HEK293 (cell line): ENCODE measurements around the gene KLK10.
"Not testable (repeated sequence)": the region's sequence is repeated elsewhere in the genome, so short reads cannot be mapped to it uniquely, and the experiment has no call there.

Experiments
- CTCF ChIA-PET: fragments of 350-600 bp; formaldehyde crosslinking; extraction: SDS; loops from one replicate; lab custom pipeline; 2021; ENCODE audit warnings: antibody characterized with exemption; lab: Yijun Ruan, JAX
- POLR2A ChIA-PET: fragments of 300-600 bp; formaldehyde crosslinking; extraction: SDS; loops from one replicate; lab custom pipeline; 2020; ENCODE audit warnings: antibody characterized with exemption, inconsistent platforms; lab: Yijun Ruan, JAX
- H3K27ac ChIP-seq: fragments of 200-500 bp; sonication (Bioruptor generic); 2 replicates; pipeline ENCODE4 v1.5.1; 2014; ENCODE audit warnings: low read depth, low read length, control low read depth, inconsistent platforms; ENCODE audit errors: extremely low read depth
- H3K36me3 ChIP-seq, 2 experiments: fragments of 200-500 bp in 1 of 2; sonication (Bioruptor generic) in 1 of 2; 1 replicate in 1 of 2; 2 replicates in 1 of 2; pipeline ENCODE4 v1.5.1; 2014 to 2017; ENCODE audit warnings: inconsistent platforms in 2 of 2, low read length in 2 of 2; ENCODE audit not compliant: control insufficient read depth in 2 of 2, insufficient read depth in 1 of 2
- H3K4me1 ChIP-seq: fragments of 200-500 bp; sonication (Bioruptor generic); 2 replicates; pipeline ENCODE4 v1.5.1; 2014; ENCODE audit warnings: mild to moderate bottlenecking, low read length, inconsistent platforms; ENCODE audit not compliant: control insufficient read depth, insufficient read depth
- H3K4me3 ChIP-seq: 2 replicates; pipeline ENCODE4 v1.5.1; 2011; ENCODE audit warnings: low read depth, mild to moderate bottlenecking, control low read depth, low read length, moderate library complexity
- H3K9me3 ChIP-seq: fragments of 200-500 bp; sonication (Bioruptor generic); 2 replicates; pipeline ENCODE4 v1.5.1; 2014; ENCODE audit warnings: low read depth, low read length, inconsistent platforms; ENCODE audit not compliant: control insufficient read depth, insufficient read depth
- BCL11A ChIP-seq: fragments of 450-650 bp; formaldehyde crosslinking; IDR thresholded peaks from 2 replicates; pipeline ENCODE4 v1.5.1; 2016; ENCODE audit warnings: low read depth, missing biosample characterization, missing genetic modification characterization
- EGR2 ChIP-seq: fragments of 450-650 bp; formaldehyde crosslinking; IDR thresholded peaks from 2 replicates; pipeline ENCODE4 v1.5.1; 2016; ENCODE audit warnings: low read depth, missing biosample characterization, missing genetic modification characterization
- GFI1B ChIP-seq: fragments of 450-650 bp; formaldehyde crosslinking; IDR thresholded peaks from 2 replicates; pipeline ENCODE4 v1.5.1; 2016; ENCODE audit warnings: missing biosample characterization, missing genetic modification characterization
- GLIS2 ChIP-seq: fragments of 450-650 bp; formaldehyde crosslinking; IDR thresholded peaks from 2 replicates; pipeline ENCODE4 v1.5.1; 2016; ENCODE audit warnings: missing biosample characterization, missing genetic modification characterization
- KLF1 ChIP-seq: fragments of 450-650 bp; formaldehyde crosslinking; IDR thresholded peaks from 2 replicates; pipeline ENCODE4 v1.5.1; 2016; ENCODE audit warnings: missing biosample characterization, missing genetic modification characterization
- MEIS1 ChIP-seq: sonication (generic); formaldehyde crosslinking; IDR thresholded peaks from 2 replicates; pipeline ENCODE4 v1.8.1; 2022; ENCODE audit warnings: missing genetic modification reagents, mild to moderate bottlenecking, borderline replicate concordance
- MZF1 ChIP-seq: fragments of 450-650 bp; formaldehyde crosslinking; IDR thresholded peaks from 2 replicates; pipeline ENCODE4 v1.5.1; 2017; ENCODE audit warnings: missing biosample characterization, missing genetic modification characterization, borderline replicate concordance
- ZBTB20 ChIP-seq: fragments of 450-650 bp; formaldehyde crosslinking; IDR thresholded peaks from 2 replicates; pipeline ENCODE4 v1.5.1; 2016; ENCODE audit warnings: missing biosample characterization, missing genetic modification characterization
- ZBTB21 ChIP-seq: fragments of 450-650 bp; formaldehyde crosslinking; IDR thresholded peaks from 2 replicates; pipeline ENCODE4 v1.5.1; 2017; ENCODE audit warnings: missing biosample characterization, missing genetic modification characterization
- ZBTB6 ChIP-seq: fragments of 450-650 bp; formaldehyde crosslinking; IDR thresholded peaks from 2 replicates; pipeline ENCODE4 v1.5.1; 2017; ENCODE audit warnings: missing biosample characterization, missing genetic modification characterization
- ZFHX2 ChIP-seq: fragments of 450-650 bp; formaldehyde crosslinking; conservative IDR thresholded peaks from 2 replicates; pipeline ENCODE4 v1.5.1; 2016; ENCODE audit warnings: missing biosample characterization, missing genetic modification characterization
- ZNF146 ChIP-seq: fragments of 450-650 bp; formaldehyde crosslinking; IDR thresholded peaks from 2 replicates; pipeline ENCODE4 v1.5.1; 2016; ENCODE audit warnings: missing biosample characterization, missing genetic modification characterization
- ZNF157 ChIP-seq: fragments of 450-650 bp; formaldehyde crosslinking; IDR thresholded peaks from 2 replicates; pipeline ENCODE4 v1.5.1; 2016; ENCODE audit warnings: missing biosample characterization, missing genetic modification characterization
- ZNF184 ChIP-seq: fragments of 450-650 bp; IDR thresholded peaks from 2 replicates; pipeline ENCODE4 v1.5.1; 2018; ENCODE audit warnings: missing biosample characterization, mild to moderate bottlenecking, missing genetic modification characterization
- ZNF2 ChIP-seq: fragments of 450-650 bp; formaldehyde crosslinking; IDR thresholded peaks from 2 replicates; pipeline ENCODE4 v1.5.1; 2016; ENCODE audit warnings: missing biosample characterization, missing genetic modification characterization
- ZNF214 ChIP-seq: fragments of 450-650 bp; formaldehyde crosslinking; IDR thresholded peaks from 2 replicates; pipeline ENCODE4 v1.5.1; 2017; ENCODE audit warnings: missing biosample characterization, mild to moderate bottlenecking, missing genetic modification characterization, borderline replicate concordance
- ZNF26 ChIP-seq: fragments of 450-650 bp; formaldehyde crosslinking; IDR thresholded peaks from 2 replicates; pipeline ENCODE4 v1.5.1; 2016; ENCODE audit warnings: missing biosample characterization, missing genetic modification characterization
- ZNF274 ChIP-seq, 2 experiments: fragments of 200-500 bp in 1 of 2; fragments of 450-650 bp in 1 of 2; sonication (Bioruptor generic) in 1 of 2; formaldehyde crosslinking in 1 of 2; IDR thresholded peaks; 2 replicates each; pipeline versions ENCODE4 v1.5.1 to v1.6.1; 2014 to 2016; ENCODE audit warnings: borderline replicate concordance in 1 of 2, inconsistent platforms in 1 of 2, low read length in 1 of 2, missing biosample characterization in 1 of 2, missing genetic modification characterization in 1 of 2
- ZNF341 ChIP-seq: fragments of 450-650 bp; formaldehyde crosslinking; IDR thresholded peaks from 2 replicates; pipeline ENCODE4; 2016; ENCODE audit warnings: low read depth, missing biosample characterization, missing genetic modification characterization
- ZNF366 ChIP-seq: fragments of 450-650 bp; formaldehyde crosslinking; conservative IDR thresholded peaks from 2 replicates; pipeline ENCODE4 v1.5.1; 2016; ENCODE audit warnings: missing biosample characterization, missing genetic modification characterization
- ZNF510 ChIP-seq: fragments of 450-650 bp; formaldehyde crosslinking; IDR thresholded peaks from 2 replicates; pipeline ENCODE4 v1.5.1; 2018; ENCODE audit warnings: mild to moderate bottlenecking, missing genetic modification characterization, missing biosample characterization; ENCODE audit not compliant: insufficient replicate concordance
- ZNF555 ChIP-seq: fragments of 450-650 bp; formaldehyde crosslinking; conservative IDR thresholded peaks from 2 replicates; pipeline ENCODE4 v1.5.1; 2017; ENCODE audit warnings: missing biosample characterization, mild to moderate bottlenecking, missing genetic modification characterization, inconsistent platforms
- ZNF623 ChIP-seq: fragments of 450-650 bp; formaldehyde crosslinking; IDR thresholded peaks from 2 replicates; pipeline ENCODE4 v1.5.1; 2016; ENCODE audit warnings: missing biosample characterization, missing genetic modification characterization
- ZNF654 ChIP-seq: fragments of 450-650 bp; formaldehyde crosslinking; IDR thresholded peaks from 2 replicates; pipeline ENCODE4 v1.5.1; 2016; ENCODE audit warnings: low read depth, missing biosample characterization, missing genetic modification characterization
- ZNF660 ChIP-seq: fragments of 450-650 bp; IDR thresholded peaks from 2 replicates; pipeline ENCODE4 v1.5.1; 2018; ENCODE audit warnings: missing biosample characterization, mild to moderate bottlenecking, missing genetic modification characterization
- ZNF777 ChIP-seq: fragments of 450-650 bp; formaldehyde crosslinking; IDR thresholded peaks from 2 replicates; pipeline ENCODE4 v1.5.1; 2017; ENCODE audit warnings: missing biosample characterization, missing genetic modification characterization, borderline replicate concordance
- ZNF792 ChIP-seq: fragments of 450-650 bp; formaldehyde crosslinking; IDR thresholded peaks from 2 replicates; pipeline ENCODE4 v1.5.1; 2016; ENCODE audit warnings: missing biosample characterization, missing genetic modification characterization

KLK10 gene

GRCh38 chr19:50969810-50970209 is 49.7 kb downstream of the KLK10 start:
- POLR2A ChIA-PET, CTCF ChIA-PET, H3K36me3 ChIP-seq, H3K9me3 ChIP-seq: not testable (repeated sequence)
- peak; percentile 68 for TF ChIP-seq ZNF366 (tag by site-specific recombination)
- TF ChIP-seq, all 188 proteins: peak for 1; not testable (repeated sequence) for 187
- H3K4me3 ChIP-seq, H3K27ac ChIP-seq, H3K4me1 ChIP-seq: not testable (repeated sequence)

GRCh38 chr19:50969413-50969760 is 50.1 kb downstream of the KLK10 start, which contains the start of gene KLK6:
KLK6 (minus strand) TSS chr19:50969591; CDS start chr19:50968104, 1,487 bp downstream.
- Histone ChIP-seq H3K36me3 (no peaks in the 10 kb centered on the region), H3K4me1 (peaks cover 4% of the 10 kb centered on the region; the same call in 1 of the 2 replicates), H3K27ac (no peak within 1 kb of the TSS), H3K9me3 (no peaks in the 10 kb centered on the region), H3K4me3 (no peak within 1 kb of the TSS)
- CTCF ChIA-PET = no interaction called here
- POLR2A ChIA-PET = no interaction called here
- TF ChIP-seq ZNF792 (no peak), ZNF2 (tag by site-specific recombination) (no peak), ZNF660 (tag by site-specific recombination) (no peak), ZNF146 (tag by site-specific recombination) (no peak), MZF1 (tag by site-specific recombination) (no peak), ZNF366 (tag by site-specific recombination) (no peak), ZBTB20 (tag by site-specific recombination) (no peak), KLF1 (tag by site-specific recombination) (no peak), MEIS1 (CRISPR knock-in tag) (no peak), GFI1B (tag by site-specific recombination) (no peak), ZNF214 (tag by site-specific recombination) (no peak), ZNF654 (no peak), ZNF777 (tag by site-specific recombination) (no peak), ZNF510 (no peak), ZNF26 (no peak), ZNF184 (tag by site-specific recombination) (no peak), ZBTB6 (tag by site-specific recombination) (no peak)

- POLR2A ChIA-PET = no interaction called here
Observed at GRCh38 chr19:50968716-50969412, 50.6 kb downstream of the KLK10 start.

More at GRCh38 chr19:50968716-50969412, 50.6 kb downstream of the KLK10 start:
- no peak overlapping the region for H3K4me3 ChIP-seq
- no peaks in the 10 kb centered on the region for H3K36me3 ChIP-seq
- CTCF ChIA-PET = no interaction called here
- no peaks in the 10 kb centered on the region for H3K9me3 ChIP-seq
- no peak for TF ChIP-seq ZNF555 (tag by site-specific recombination)
- no peak for TF ChIP-seq ZNF341
- no peak for TF ChIP-seq GLIS2 (tag by site-specific recombination)
- TF ChIP-seq KLF1 (tag by site-specific recombination) = no peak
- TF ChIP-seq EGR2 (tag by site-specific recombination) = peak; percentile 27; the same call in 1 of the 2 replicates
- TF ChIP-seq ZBTB21 = no peak
- no peak for TF ChIP-seq BCL11A
- TF ChIP-seq ZNF623 (tag by site-specific recombination) = no peak
- TF ChIP-seq ZFHX2 (tag by site-specific recombination) = peak; percentile 71
- no peak for TF ChIP-seq ZNF777 (tag by site-specific recombination)
- TF ChIP-seq ZNF274 (IDR thresholded peaks at IDR 0.05; ENCODE audit: low read length) = no peak
- no peak for TF ChIP-seq ZNF274 (tag by site-specific recombination; IDR thresholded peaks at IDR 0.05; ENCODE audit: borderline replicate concordance)
- TF ChIP-seq ZNF157 (tag by site-specific recombination) = no peak
- no peak overlapping the region for H3K27ac ChIP-seq
- H3K4me1 ChIP-seq = peaks cover 4% of the 10 kb centered on the region; the same call in 1 of the 2 replicates
